ENCODE results near the gene GARIN5B. TPM values are rescaled to one million over a fixed set of nuclear protein-coding genes. Genes with fewer than 3 reads are reported as not detected.

Gene GARIN5B
- total and polyA plus RNA-seq, 2 of the 13 experiments (the other 11 are each of a cell fraction or from before 2014, with no cell fraction given), result not detected

- TF ChIP-seq, protein P1, sequence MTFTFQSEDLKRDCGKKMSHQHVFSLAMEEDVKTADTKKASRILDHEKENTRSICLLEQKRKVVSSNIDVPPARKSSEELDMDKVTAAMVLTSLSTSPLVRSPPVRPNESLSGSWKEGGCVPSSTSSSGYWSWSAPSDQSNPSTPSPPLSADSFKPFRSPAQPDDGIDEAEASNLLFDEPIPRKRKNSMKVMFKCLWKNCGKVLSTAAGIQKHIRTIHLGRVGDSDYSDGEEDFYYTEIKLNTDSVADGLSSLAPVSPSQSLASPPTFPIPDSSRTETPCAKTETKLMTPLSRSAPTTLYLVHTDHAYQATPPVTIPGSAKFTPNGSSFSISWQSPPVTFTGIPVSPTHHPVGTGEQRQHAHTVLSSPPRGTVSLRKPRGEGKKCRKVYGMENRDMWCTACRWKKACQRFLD (CRISPR knock-in tag; IDR thresholded peaks at IDR 0.05; ENCODE audit: borderline replicate concordance), result no peak
- TF ChIP-seq ZNF230 (CRISPR knock-in tag; IDR thresholded peaks at IDR 0.05) (no peak), RELA (CRISPR knock-in tag; IDR thresholded peaks at IDR 0.05) (no peak), CEBPB (IDR thresholded peaks at IDR 0.05; ENCODE audit: borderline replicate concordance, low read depth, low read length) (no peak), EHMT2 (IDR thresholded peaks at IDR 0.05; ENCODE audit: borderline replicate concordance, low read depth, low read length) (no peak), THAP7 (CRISPR knock-in tag; IDR thresholded peaks at IDR 0.05) (no peak), REPIN1 (CRISPR knock-in tag; IDR thresholded peaks at IDR 0.05; ENCODE audit: borderline replicate concordance, low read depth) (no peak), POLR2AphosphoS5 (IDR thresholded peaks at IDR 0.05; ENCODE audit: low read depth, low read length) (peak; percentile 18; the same call in 1 of the 2 replicates), HBP1 (CRISPR knock-in tag; IDR thresholded peaks at IDR 0.05; ENCODE audit: low read depth) (no peak), KDM2A (CRISPR knock-in tag; IDR thresholded peaks at IDR 0.05; ENCODE audit: borderline replicate concordance, low read depth) (0 out of 2 replicates have a peak, but pooled peaks have one; percentile 2)
These were observed 26.6 kb upstream of the GARIN5B start (continued) for GRCh38 chr19:55389386-55390317.
